Keratinocyte (primary cell): ENCODE data around the gene HPCAL4. TPM values are rescaled to one million over a fixed set of nuclear protein-coding genes. Genes with fewer than 3 reads are reported as not detected.
A peak's percentile ranks its signal among the peaks of the same experiment; 100 is the strongest.

Experiments
- DNase-seq: peaks from one replicate; pipeline ENCODE4 v3.0.0-alpha.2; 2011; ENCODE audit warnings: low read depth, missing footprints, low spot score
- FAIRE-seq: peaks from 2 replicates; lab custom pipeline; 2011; peaks lifted over from hg19 to GRCh38; lab: Jason Lieb, UNC
- H2AFZ ChIP-seq: 2 replicates; pipeline ENCODE4 v1.6.0; 2012; ENCODE audit warnings: low read length, control low read depth, inconsistent platforms; ENCODE audit not compliant: control insufficient read depth
- H3K27ac ChIP-seq: 2 replicates; pipeline ENCODE4 v1.5.1; 2011; ENCODE audit warnings: low read length; ENCODE audit not compliant: control insufficient read depth, insufficient read depth
- H3K27me3 ChIP-seq: 3 replicates; pipeline ENCODE4 v1.6.0; 2011; ENCODE audit warnings: low read length; ENCODE audit not compliant: control insufficient read depth, insufficient read depth; ENCODE audit errors: extremely low read depth
- H3K36me3 ChIP-seq, 2 experiments: 2 replicates in 1 of 2; 3 replicates in 1 of 2; pipeline ENCODE4 v1.5.1; 2011; ENCODE audit warnings: low read length in 2 of 2, mild to moderate bottlenecking in 1 of 2; ENCODE audit not compliant: control insufficient read depth in 2 of 2, insufficient read depth in 2 of 2; ENCODE audit errors: extremely low read depth in 1 of 2
- H3K4me1 ChIP-seq: 3 replicates; pipeline ENCODE4 v1.5.1; 2011; ENCODE audit warnings: low read length; ENCODE audit not compliant: control insufficient read depth, insufficient read depth; ENCODE audit errors: extremely low read depth
- H3K4me2 ChIP-seq: 3 replicates; pipeline ENCODE4 v1.6.0; 2011; ENCODE audit warnings: low read depth, low read length; ENCODE audit not compliant: control insufficient read depth, insufficient read depth; ENCODE audit errors: extremely low read depth
- H3K4me3 ChIP-seq, 3 experiments: fragments of 200-600 bp in 1 of 3; sonication (generic) in 1 of 3; 2 replicates in 2 of 3; 3 replicates in 1 of 3; pipeline ENCODE4 v1.5.1; 2011 to 2016; ENCODE audit warnings: low read length in 3 of 3, mild to moderate bottlenecking in 3 of 3, control low read depth in 2 of 3, inconsistent platforms in 1 of 3, low read depth in 1 of 3, mixed read lengths in 1 of 3, mixed run types in 1 of 3, moderate library complexity in 1 of 3; ENCODE audit not compliant: control insufficient read depth in 2 of 3, insufficient read depth in 2 of 3; ENCODE audit errors: extremely low read depth in 1 of 3
- H3K79me2 ChIP-seq: 2 replicates; pipeline ENCODE4 v1.6.0; 2012; ENCODE audit warnings: low read length; ENCODE audit not compliant: control insufficient read depth, insufficient read depth
- H3K9ac ChIP-seq: 3 replicates; pipeline ENCODE4 v1.6.0; 2011; ENCODE audit warnings: low read length; ENCODE audit not compliant: control insufficient read depth, insufficient read depth; ENCODE audit errors: extremely low read depth
- H3K9me1 ChIP-seq: 3 replicates; pipeline ENCODE4 v1.6.0; 2011; ENCODE audit warnings: low read length; ENCODE audit not compliant: control insufficient read depth, insufficient read depth; ENCODE audit errors: extremely low read depth
- H3K9me3 ChIP-seq: 2 replicates; pipeline ENCODE4 v1.5.1; 2012; ENCODE audit warnings: low read depth, low read length; ENCODE audit not compliant: control insufficient read depth
- H4K20me1 ChIP-seq: 3 replicates; pipeline ENCODE4 v1.6.0; 2011; ENCODE audit warnings: low read length; ENCODE audit not compliant: control insufficient read depth, insufficient read depth; ENCODE audit errors: extremely low read depth
- CTCF ChIP-seq, 3 experiments: IDR thresholded peaks in 1 of 3; conservative IDR thresholded peaks in 1 of 3; optimal IDR thresholded peaks in 1 of 3; 2 replicates in 2 of 3; 3 replicates in 1 of 3; pipeline versions ENCODE3 to v1.5.1; 2011; ENCODE audit warnings: low read length in 3 of 3, mild to moderate bottlenecking in 3 of 3, moderate library complexity in 2 of 3, control low read depth in 1 of 3, inconsistent platforms in 1 of 3; ENCODE audit not compliant: insufficient read depth in 2 of 3; ENCODE audit errors: extremely low read depth in 1 of 3
- EZH2 ChIP-seq: IDR thresholded peaks from one replicate; pipeline ENCODE4 v1.6.1; 2012; ENCODE audit warnings: inconsistent platforms, mild to moderate bottlenecking, low read length, moderate library complexity
- dilution Hi-C: fragments of 300-500 bp; cut with MboI; formaldehyde crosslinking; loops from one replicate; pipeline ENCODE4 v1.7.0; 2020; ENCODE audit warnings: low sequenced_read_pairs; ENCODE audit not compliant: extremely low pct_ligation_motif_present
- polyA plus RNA-seq, 5 experiments: library from polyadenylated mRNA; depleted of rRNA in 3 of 5; stranded (reverse) in 3 of 5; stranded (forward) in 1 of 5; unstranded in 1 of 5; fragments of >200 nt; gene quantifications; 1 replicate in 1 of 5; 2 replicates in 3 of 5; 3 replicates in 1 of 5; pipeline versions ENCODE4 v1.2.1 to v1.2.3, GENCODE V29; 2011 to 2012; ENCODE audit warnings: missing spikeins in 2 of 5, low read depth in 1 of 5, low replicate concordance in 1 of 5

The HPCAL4 gene
- polyA plus RNA-seq, 1 donor (not counting 4 experiments of a cell fraction or from before 2014, with no cell fraction given), result not detected

GRCh38 chr1:39654291-39654690, 36.9 kb downstream of the HPCAL4 start:
- no peak overlapping the region for H2AFZ ChIP-seq
- no peak for DNase-seq
- H3K9me3 ChIP-seq, result no peaks in the 10 kb centered on the region
- FAIRE-seq, result no peak
- H3K79me2 ChIP-seq, result no peaks in the 10 kb centered on the region
- dilution Hi-C loops, result no loop called here
- no peaks in the 10 kb centered on the region for H4K20me1 ChIP-seq
- peaks cover 8% of the 10 kb centered on the region for H3K4me1 ChIP-seq
- TF ChIP-seq CTCF (optimal IDR thresholded peaks at IDR 0.05 in 1 of 3, IDR thresholded peaks at IDR 0.05 in 1 of 3, conservative IDR thresholded peaks at IDR 0.05 in 1 of 3; ENCODE audit: extremely low read depth in 1 of 3, insufficient read depth in 2 of 3, low read length in 3 of 3), result no peak
- TF ChIP-seq EZH2, result no peak
- H3K4me3 ChIP-seq, result no peak overlapping the region
- peak overlapping the region; percentile 9 for H3K9ac ChIP-seq
- no peak overlapping the region for H3K27ac ChIP-seq
- H3K36me3 ChIP-seq, result no peaks in the 10 kb centered on the region
- no peak overlapping the region for H3K4me2 ChIP-seq
- no peaks in the 10 kb centered on the region for H3K9me1 ChIP-seq
- H3K27me3 ChIP-seq, result no peaks in the 10 kb centered on the region

DNA sequence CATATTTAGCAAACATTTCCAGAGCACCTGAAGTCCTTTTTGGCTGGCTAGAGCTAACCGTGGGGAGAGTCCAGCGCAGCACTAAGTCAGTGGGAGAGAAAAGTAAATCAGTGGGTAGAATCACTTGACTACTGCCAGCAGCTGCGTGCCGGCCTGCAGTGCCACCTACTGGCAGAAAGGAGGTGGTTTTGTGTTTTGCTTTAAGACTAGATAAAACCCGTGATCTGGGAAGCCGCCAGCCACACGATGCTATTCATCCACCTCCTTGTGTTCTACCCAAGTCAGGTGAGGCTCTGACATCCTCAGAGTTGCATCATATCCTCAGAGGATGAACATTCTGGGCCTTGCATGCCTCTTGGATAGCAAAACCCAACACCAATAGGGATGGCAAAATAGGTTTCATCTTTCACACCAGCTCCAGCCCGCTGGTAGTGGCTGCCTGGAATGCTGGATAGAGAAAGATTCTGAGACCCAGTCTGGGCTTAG, 37.6 kb downstream of the HPCAL4 start:
- H3K9me1 ChIP-seq, result no peaks in the 10 kb centered on the region
- H3K27ac ChIP-seq, result no peak overlapping the region
- no peaks in the 10 kb centered on the region for H3K27me3 ChIP-seq
- H4K20me1 ChIP-seq, result no peaks in the 10 kb centered on the region
- peak overlapping the region; percentile 9 for H3K9ac ChIP-seq
- peak; percentile 46 for DNase-seq
- dilution Hi-C loops, result no loop called here
- H3K79me2 ChIP-seq, result no peaks in the 10 kb centered on the region
- TF ChIP-seq CTCF (optimal IDR thresholded peaks at IDR 0.05 in 1 of 3, IDR thresholded peaks at IDR 0.05 in 1 of 3, conservative IDR thresholded peaks at IDR 0.05 in 1 of 3; ENCODE audit: extremely low read depth in 1 of 3, insufficient read depth in 2 of 3, low read length in 3 of 3), result peak; percentile 92 to 98 (median 93)
- TF ChIP-seq EZH2, result no peak
- H2AFZ ChIP-seq, result no peak overlapping the region
- peak; percentile 85 for FAIRE-seq
- peak overlapping the region; percentile 48 for H3K4me2 ChIP-seq
- H3K9me3 ChIP-seq, result no peaks in the 10 kb centered on the region
- peaks cover 8% of the 10 kb centered on the region for H3K4me1 ChIP-seq
- no peaks in the 10 kb centered on the region for H3K36me3 ChIP-seq
- no peak overlapping the region for H3K4me3 ChIP-seq
